Measurements from ENCODE around the gene PSMD1. TPM values are rescaled to one million over a fixed set of nuclear protein-coding genes. Genes with fewer than 3 reads are reported as not detected.

The PSMD1 gene
- total RNA-seq, 4 donors from 2014 or later = 53.9 to 86.9 (median 64.4) TPM

GRCh38 chr2:231012463-231012862 lies 44.2 kb upstream of the PSMD1 start:
- TF ChIP-seq, protein P1, sequence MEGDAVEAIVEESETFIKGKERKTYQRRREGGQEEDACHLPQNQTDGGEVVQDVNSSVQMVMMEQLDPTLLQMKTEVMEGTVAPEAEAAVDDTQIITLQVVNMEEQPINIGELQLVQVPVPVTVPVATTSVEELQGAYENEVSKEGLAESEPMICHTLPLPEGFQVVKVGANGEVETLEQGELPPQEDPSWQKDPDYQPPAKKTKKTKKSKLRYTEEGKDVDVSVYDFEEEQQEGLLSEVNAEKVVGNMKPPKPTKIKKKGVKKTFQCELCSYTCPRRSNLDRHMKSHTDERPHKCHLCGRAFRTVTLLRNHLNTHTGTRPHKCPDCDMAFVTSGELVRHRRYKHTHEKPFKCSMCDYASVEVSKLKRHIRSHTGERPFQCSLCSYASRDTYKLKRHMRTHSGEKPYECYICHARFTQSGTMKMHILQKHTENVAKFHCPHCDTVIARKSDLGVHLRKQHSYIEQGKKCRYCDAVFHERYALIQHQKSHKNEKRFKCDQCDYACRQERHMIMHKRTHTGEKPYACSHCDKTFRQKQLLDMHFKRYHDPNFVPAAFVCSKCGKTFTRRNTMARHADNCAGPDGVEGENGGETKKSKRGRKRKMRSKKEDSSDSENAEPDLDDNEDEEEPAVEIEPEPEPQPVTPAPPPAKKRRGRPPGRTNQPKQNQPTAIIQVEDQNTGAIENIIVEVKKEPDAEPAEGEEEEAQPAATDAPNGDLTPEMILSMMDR (IDR thresholded peaks at IDR 0.05; ENCODE audit: low read depth) = no peak

DNA sequence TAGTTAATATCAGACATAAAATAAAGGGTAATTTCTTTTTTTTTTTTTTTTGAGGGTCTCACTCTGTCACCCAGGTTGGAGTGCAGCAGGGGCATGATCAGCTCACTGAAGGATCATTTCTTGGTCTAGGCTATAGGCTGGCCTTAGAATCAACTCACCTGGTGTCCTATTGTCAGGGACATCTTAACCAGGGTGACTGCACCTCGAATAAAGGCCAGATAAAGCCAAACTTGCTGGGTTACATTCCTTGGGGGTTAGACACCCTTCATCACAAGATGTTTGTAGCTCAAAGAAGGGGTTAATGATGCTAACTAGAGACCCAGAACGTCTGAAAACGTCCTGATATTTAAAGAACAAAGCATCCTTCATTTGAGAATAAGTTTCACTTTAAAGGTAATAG lies 42.8 kb upstream of the PSMD1 start:
- TF ChIP-seq, protein P1 (IDR thresholded peaks at IDR 0.05; ENCODE audit: low read depth) = no peak

GRCh38 chr2:231015478-231015877 lies 41.2 kb upstream of the PSMD1 start:
- TF ChIP-seq, protein P1 (IDR thresholded peaks at IDR 0.05; ENCODE audit: low read depth) = no peak

- TF ChIP-seq, protein P1 (IDR thresholded peaks at IDR 0.05; ENCODE audit: low read depth) = no peak
Observed at GRCh38 chr2:231015926-231016325, 40.7 kb upstream of the PSMD1 start.

- TF ChIP-seq, protein P1 (IDR thresholded peaks at IDR 0.05; ENCODE audit: low read depth) = no peak
Observed at GRCh38 chr2:231016566-231017230, 40.0 kb upstream of the PSMD1 start.

DNA sequence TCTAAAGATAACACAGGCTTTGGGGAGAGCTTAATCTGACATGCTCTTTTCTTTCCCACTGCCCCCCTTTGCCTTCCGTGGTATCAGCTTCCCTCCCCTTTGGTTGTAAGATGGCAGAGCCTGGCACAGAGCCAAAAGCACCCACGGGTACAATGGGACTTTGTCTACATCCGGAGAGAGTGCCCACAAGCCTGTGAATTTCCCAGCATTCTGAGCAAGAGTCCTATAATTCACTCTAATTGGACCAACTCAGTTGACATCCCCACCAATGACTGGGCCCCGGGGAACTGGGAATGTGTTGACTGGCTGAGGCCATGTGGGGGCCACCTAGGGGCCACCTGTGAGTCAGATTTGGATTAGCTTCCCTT lies 39.5 kb upstream of the PSMD1 start:
- TF ChIP-seq, protein P1 (IDR thresholded peaks at IDR 0.05; ENCODE audit: low read depth) = no peak

DNA sequence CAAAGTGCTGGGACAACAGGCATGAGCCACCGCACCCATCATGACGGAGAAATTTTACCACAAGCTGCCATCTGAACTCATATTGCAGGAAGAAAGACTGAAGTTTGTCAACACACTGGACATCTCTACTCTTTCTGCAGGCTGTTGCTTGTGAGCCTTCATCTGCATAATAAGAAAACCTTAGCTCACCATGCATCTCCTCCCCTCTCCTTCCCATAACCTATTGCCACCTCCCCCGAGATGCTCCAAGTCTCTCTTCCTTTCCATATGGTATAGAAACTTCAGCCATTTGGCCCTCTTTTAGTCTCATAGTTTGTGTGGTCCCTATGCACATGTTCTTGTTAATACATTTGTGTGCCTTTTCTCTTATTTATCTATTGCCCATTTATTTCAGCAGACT lies 38.5 kb upstream of the PSMD1 start:
- TF ChIP-seq, protein P1 (IDR thresholded peaks at IDR 0.05; ENCODE audit: low read depth) = no peak
